Measurements from ENCODE around the gene DCP1A.
A peak's percentile ranks its signal among the peaks of the same experiment; 100 is the strongest.

Gene DCP1A

DNA sequence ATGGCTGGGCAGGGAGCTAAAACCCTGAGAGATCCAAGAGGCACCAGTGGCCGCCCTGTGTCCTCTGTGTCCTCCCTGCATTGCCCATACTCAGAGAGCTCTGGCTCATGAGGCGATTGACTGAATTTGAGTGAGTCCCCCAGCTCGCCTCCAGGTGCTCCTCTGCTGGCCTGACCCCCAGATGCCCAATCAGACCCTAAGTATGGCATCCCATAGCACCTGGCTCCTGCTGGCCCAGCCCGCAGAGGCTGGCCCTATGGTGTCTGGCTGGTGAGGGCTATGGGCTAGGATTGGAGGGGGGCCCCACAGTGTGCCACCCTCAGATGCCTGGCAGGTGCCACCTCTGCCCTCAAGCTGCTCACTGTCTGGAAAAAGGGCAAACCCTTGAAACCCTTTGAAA lies 89.9 kb downstream of the DCP1A start:
- TF ChIP-seq, protein P1, sequence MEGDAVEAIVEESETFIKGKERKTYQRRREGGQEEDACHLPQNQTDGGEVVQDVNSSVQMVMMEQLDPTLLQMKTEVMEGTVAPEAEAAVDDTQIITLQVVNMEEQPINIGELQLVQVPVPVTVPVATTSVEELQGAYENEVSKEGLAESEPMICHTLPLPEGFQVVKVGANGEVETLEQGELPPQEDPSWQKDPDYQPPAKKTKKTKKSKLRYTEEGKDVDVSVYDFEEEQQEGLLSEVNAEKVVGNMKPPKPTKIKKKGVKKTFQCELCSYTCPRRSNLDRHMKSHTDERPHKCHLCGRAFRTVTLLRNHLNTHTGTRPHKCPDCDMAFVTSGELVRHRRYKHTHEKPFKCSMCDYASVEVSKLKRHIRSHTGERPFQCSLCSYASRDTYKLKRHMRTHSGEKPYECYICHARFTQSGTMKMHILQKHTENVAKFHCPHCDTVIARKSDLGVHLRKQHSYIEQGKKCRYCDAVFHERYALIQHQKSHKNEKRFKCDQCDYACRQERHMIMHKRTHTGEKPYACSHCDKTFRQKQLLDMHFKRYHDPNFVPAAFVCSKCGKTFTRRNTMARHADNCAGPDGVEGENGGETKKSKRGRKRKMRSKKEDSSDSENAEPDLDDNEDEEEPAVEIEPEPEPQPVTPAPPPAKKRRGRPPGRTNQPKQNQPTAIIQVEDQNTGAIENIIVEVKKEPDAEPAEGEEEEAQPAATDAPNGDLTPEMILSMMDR (IDR thresholded peaks at IDR 0.05; ENCODE audit: control extremely low read depth, extremely low read depth, low read depth, missing control alignments): no peak
- ChIA-PET CTCF (interaction anchor here (1.2 kb wide), 1 partner anchor 143 kb away, joined by 4 read pairs; no protein-coding TSS in a partner anchor), POLR2A (no interaction called here)
- no peak for DNase-seq (ENCODE audit: extremely low spot score)

DNA sequence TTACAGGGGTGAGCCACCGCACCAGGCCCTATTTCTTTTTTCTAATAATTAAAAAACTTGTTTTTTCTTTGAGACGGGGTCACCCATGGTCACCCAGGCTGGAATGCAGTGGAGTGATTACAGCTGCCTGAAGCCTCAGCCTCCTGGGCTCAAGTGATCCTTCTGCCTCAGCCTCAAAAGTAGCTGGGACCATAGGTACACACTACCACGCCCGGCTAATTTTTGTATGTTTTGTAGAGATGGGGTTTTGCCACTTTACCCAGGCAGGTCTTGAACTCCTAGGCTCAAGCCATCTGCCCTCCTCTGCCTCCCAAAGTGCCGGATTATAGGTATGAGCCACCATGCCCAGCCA lies 90.7 kb downstream of the DCP1A start:
- ChIA-PET POLR2A (no interaction called here), CTCF (no interaction called here)
- no peak for DNase-seq (ENCODE audit: extremely low spot score)
- TF ChIP-seq, protein P1 (IDR thresholded peaks at IDR 0.05; ENCODE audit: control extremely low read depth, extremely low read depth, low read depth, missing control alignments): no peak

DNA sequence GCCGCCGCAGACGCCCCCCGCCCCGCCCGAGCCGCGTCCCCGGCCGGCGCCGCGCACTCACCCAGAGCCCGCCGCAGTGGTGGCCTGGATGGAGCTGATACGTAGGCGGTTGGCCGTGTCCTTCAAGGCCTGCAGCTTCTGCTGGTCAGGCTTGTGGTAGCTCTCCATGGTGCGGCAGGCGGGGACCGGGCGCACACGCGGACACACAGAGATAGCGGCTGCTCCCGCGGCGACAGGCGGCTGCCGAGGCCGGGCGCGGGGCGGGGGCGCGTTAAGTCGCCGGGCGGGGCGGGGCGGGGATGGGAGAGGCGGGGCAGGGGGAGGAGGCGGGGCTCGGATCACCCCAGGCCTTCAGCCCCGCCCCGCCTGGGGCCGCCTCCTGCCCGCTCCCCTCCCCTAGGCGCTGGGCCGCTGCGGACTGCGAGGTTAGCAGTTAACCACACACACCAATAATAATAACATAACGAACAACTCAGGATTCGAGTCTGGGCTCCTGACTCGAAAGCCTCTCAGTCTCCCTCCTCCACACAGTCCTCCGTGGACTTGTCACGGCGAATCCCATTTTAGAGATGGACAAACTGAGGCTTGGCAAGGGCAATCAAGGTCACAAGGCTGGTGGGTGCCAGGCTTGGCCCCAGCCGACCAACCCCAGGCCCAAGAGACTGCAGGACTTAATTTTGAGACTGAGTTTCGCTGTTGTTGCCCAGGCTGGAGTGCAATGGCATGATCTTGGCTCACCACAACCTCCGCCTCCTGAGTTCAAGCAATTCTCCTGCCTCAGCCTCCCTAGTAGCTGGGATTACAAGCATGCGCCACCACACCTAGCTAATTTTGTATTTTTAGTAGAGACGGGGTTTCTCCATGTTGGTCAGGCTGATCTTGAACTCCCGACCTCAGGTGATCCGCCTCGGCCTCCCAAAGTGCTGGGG lies 91.3 kb downstream of the DCP1A start, which contains the start of gene TKT:
Gene TKT, minus strand, starts transcription at position 248 of the 929 bp plus-strand sequence. Its CDS starts 80 bp downstream, at position 168.
- DNase-seq (ENCODE audit: extremely low spot score): peak; percentile 99
- ChIA-PET POLR2A (no interaction called here), CTCF (no interaction called here)
- TF ChIP-seq, protein P1 (IDR thresholded peaks at IDR 0.05; ENCODE audit: control extremely low read depth, extremely low read depth, low read depth, missing control alignments): no peak

DNA sequence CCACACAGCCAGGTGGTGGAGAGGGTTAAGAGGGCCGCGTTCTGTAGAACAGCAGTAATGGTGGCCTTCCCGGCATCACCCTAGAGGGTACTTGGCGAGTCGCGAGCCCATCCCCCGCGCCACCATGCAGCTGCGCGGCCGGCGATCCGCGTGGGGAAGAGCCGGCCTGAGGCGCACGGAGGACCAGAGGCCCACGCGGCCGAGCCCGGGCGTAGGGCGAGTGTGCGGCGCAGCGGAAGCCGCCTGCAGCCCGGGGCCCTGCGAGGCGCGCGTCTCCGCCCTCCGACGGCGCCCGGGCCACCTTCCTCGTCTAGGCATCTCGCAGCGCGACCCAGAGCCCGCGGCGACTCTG lies 91.9 kb downstream of the DCP1A start:
- ChIA-PET CTCF (no interaction called here), POLR2A (no interaction called here)
- DNase-seq (ENCODE audit: extremely low spot score): peak; percentile 65
- TF ChIP-seq, protein P1 (IDR thresholded peaks at IDR 0.05; ENCODE audit: control extremely low read depth, extremely low read depth, low read depth, missing control alignments): no peak

DNA sequence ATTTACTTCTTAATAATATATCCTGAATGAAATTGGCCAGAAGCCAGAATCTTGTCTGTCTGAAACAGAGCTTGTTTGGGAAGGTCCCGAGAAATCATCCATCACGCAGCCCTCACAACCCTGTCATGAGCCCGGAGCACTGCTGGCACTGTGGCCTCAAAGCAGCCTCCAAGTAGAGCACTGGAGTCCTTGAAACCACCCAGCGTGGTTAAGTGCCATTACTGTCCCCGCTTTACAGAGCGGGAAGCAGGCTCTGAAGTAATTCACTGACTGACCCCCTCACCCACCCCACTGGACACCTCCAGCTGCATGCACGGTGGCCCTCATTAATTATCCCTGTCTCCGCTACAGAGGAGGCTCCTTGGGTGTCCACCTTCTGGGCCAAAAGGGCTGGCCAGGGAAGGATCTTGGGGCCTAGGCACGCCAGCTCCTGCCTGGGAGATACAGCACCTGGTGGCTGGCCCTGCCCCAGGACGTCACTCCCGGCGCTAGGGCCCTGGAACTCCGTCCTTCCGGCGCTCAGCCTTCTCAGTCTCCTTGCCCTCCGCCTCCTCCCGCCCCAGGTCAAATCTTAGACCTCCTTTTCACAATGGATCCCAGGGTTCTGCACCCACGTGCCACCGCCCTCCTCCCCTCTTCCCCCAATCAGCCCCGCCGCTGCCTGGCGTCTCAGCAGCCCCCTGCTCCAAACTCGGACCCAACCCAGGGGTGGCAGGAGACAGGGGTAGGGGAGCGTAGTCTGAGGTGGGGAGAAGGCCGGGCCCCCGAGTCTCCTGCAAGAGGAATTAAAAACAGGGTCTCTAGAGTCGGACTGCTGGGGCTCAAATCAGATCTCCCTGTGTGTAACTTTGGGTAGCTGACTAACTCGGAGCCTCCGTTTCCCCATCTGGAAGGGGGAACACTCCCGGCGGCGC lies 92.6 kb downstream of the DCP1A start:
- ChIA-PET CTCF (no interaction called here), POLR2A (interaction anchor here (1.2 kb wide), 1 partner anchor 10 kb away, joined by 3 read pairs; no protein-coding TSS in a partner anchor)
- peak; percentile 80 for DNase-seq (ENCODE audit: extremely low spot score)
- TF ChIP-seq, protein P1 (IDR thresholded peaks at IDR 0.05; ENCODE audit: control extremely low read depth, extremely low read depth, low read depth, missing control alignments): no peak
